Stimulated activated naive B cell treated with anti-CD40 and anti-IgM and Interleukin-4, amounts not matched to agents 10 μg/mL and 1 μg/mL and 100 μg/mL, for 72 hours (primary cell): ENCODE measurements around the gene PARP3.
"Not testable (repeated sequence)": the region's sequence is repeated elsewhere in the genome, so short reads cannot be mapped to it uniquely, and the experiment has no call there.

Experiments used
- ATAC-seq, 2 donors: fragments of 150-1000 bp; cut with Tn5 transposase; replicated peaks; 2 replicates each; pipeline ENCODE4 v1.10.0; 2021; ENCODE audit warnings: moderate library complexity in 1 of 2
- DNase-seq: peaks from one replicate; pipeline ENCODE4 v3.0.0; 2021
- H3K27ac Mint-ChIP-seq: one replicate; pipeline ENCODE4 v1.8.0; 2022; ENCODE audit warnings: mild to moderate bottlenecking, mixed read lengths
- H3K27me3 Mint-ChIP-seq, 2 donors: one replicate each; pipeline ENCODE4 v1.8.0; 2022; ENCODE audit warnings: mixed read lengths in 2 of 2
- H3K36me3 Mint-ChIP-seq, 2 donors: one replicate each; pipeline ENCODE4 v1.8.0; 2022; ENCODE audit warnings: mixed read lengths in 2 of 2, mild to moderate bottlenecking in 1 of 2
- H3K4me1 Mint-ChIP-seq, 2 donors: one replicate each; pipeline ENCODE4 v1.8.0; 2022; ENCODE audit warnings: mixed read lengths in 2 of 2, mild to moderate bottlenecking in 1 of 2
- H3K4me3 Mint-ChIP-seq, 2 donors: one replicate each; pipeline ENCODE4 v1.8.0; 2022; ENCODE audit warnings: mild to moderate bottlenecking in 2 of 2, mixed read lengths in 2 of 2, moderate library complexity in 1 of 2
- H3K9me3 Mint-ChIP-seq, 2 donors: one replicate each; pipeline ENCODE4 v1.8.0; 2022; ENCODE audit warnings: mixed read lengths in 2 of 2, mild to moderate bottlenecking in 1 of 2

PARP3 gene

DNA sequence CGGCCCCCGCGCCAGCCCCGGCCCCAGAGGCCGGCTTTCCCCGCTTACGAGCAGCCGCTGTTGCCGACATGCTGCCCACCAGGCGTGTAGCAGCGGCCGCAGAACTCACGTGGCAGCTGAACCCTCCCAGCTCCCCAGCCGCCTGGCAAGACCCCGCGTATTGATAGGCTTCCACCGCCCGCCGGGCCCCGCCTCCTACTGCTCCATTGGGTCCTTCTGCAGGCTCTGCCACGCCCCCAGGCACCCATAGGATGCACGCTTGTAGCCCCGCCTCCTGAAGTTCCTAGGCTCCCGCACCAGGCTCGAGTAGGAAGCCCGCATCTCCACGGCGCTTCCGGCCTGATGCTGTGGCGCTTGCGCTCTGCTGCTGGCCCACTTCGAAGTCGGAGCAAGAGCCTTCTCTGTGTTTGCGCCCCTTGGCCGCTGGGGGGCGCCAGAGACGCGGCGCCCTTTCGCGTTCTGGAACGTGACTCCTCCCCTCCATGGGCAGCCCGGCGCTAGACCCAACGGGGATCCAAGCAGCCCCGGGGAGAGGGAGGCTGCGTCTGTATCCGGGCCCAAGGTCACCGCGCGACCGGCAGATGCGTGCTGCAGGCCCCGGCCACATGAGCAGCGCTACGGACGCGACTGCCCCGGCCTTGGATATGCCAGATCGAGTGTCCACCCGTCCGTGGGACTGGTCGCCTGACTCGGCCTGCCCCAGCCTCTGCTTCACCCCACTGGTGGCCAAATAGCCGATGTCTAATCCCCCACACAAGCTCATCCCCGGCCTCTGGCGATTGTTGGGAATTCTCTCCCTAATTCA, at the start of gene PARP3, which contains the start of gene RRP9:
PARP3 (plus strand) TSS at position 566 of the 805 bp plus-strand sequence. CDS start 993 bp downstream, outside the sequence.
RRP9 (minus strand) TSS at position 107 of the 805 bp plus-strand sequence; CDS start at position 70, 37 bp downstream.
- H3K9me3 Mint-ChIP-seq, result no peaks in the 10 kb centered on the region
- no peaks in the 10 kb centered on the region for H3K27me3 Mint-ChIP-seq
- ATAC-seq (peak; percentile 88 to 90), DNase-seq (peak; percentile 100)
- peaks cover 40 to 63% of the 10 kb centered on the region in 2 donors for H3K36me3 Mint-ChIP-seq
- peak within 1 kb of the TSS; percentile 92 for H3K27ac Mint-ChIP-seq
- peaks cover 32 to 63% of the 10 kb centered on the region in 2 donors for H3K4me1 Mint-ChIP-seq
- peak within 1 kb of the TSS; percentile 76 to 81 for H3K4me3 Mint-ChIP-seq

DNA sequence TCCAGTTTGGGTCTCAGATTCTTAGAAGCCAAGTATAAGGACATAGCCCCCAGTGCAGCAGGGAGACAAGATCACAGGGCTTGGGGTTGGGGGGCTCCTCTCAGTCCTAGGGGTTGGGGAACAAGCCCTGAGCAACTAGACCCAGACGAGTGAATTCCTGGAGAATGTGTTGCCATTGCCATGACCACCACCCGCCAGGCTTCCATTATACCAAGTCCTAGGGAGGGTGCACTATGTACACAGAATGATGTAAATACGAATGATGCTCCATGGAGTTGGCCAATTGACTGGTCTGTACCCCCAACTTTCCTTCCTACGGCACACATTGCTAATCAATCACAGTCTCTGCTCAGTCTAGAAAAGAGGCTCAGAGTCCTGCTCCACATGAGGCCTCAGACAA, 47.8 kb upstream of the PARP3 start:
- Mint-ChIP-seq H3K9me3 (no peaks in the 10 kb centered on the region), H3K4me1 (no peaks in the 10 kb centered on the region), H3K36me3 (no peaks in the 10 kb centered on the region), H3K27ac (no peak overlapping the region), H3K4me3 (no peak overlapping the region), H3K27me3 (peaks cover 46 to 52% of the 10 kb centered on the region in 2 donors)
- DNase-seq (no peak), ATAC-seq (no peak)

DNA sequence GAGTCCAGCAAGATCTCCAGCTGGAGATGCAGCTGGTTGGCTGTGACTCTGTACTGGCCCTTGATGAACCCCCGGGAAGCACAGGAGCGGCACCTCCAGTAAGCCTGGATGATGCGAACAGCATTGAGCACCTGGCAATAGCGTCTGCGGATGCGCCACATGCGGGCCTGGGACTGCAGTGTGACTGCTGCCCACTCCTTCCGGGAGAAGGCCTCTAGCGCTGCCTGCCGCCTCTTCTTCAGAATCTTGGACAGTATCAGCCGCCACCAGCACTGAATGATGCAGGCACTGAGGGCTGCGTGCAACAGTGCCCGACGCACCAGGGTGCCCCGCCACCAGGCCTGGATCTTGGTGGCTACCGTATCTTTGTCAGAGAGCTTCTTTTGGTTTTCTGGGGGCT, 47.2 kb upstream of the PARP3 start:
- no peak overlapping the region for H3K4me3 Mint-ChIP-seq
- H3K4me1 Mint-ChIP-seq, result no peaks in the 10 kb centered on the region
- no peak for DNase-seq
- peaks cover 45 to 49% of the 10 kb centered on the region in 2 donors for H3K27me3 Mint-ChIP-seq
- no peak for ATAC-seq
- H3K36me3 Mint-ChIP-seq, result no peaks in the 10 kb centered on the region
- H3K27ac Mint-ChIP-seq, result no peak overlapping the region
- no peaks in the 10 kb centered on the region for H3K9me3 Mint-ChIP-seq

DNA sequence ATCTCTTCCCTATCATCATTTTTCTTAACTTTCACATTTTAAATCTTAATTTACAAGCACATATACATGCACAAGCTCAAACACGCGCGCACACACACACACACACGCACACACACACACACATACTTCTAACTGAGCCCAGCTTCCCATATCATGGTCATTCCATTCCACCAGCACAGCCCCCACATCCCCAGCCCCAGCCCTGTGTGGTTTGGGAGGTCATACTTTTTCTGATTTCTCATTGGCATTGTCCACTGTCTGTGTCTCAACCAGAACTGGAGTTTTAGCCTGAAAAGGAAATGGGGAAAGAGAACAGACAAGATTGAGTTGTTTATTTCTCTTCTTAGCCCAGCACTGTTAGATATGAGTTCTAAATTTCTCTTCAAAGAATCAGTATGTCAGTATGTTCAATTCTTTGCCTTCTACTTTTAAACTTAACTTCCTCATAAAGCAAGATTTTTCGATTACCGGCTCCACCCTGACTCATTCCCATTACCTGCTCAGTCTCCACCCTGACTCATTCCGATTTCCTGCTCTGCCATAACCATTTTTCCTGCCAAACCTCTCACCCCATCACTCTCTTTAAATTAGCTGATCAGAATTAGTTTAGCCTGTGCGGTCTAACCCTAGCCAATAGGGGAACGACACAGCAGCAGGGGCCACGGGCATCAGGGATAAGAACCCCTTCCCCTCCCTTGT, 45.4 kb upstream of the PARP3 start:
- ATAC-seq (no peak), DNase-seq (no peak)
- Mint-ChIP-seq H3K27ac (no peak overlapping the region), H3K9me3 (no peaks in the 10 kb centered on the region), H3K27me3 (peaks cover 37 to 43% of the 10 kb centered on the region in 2 donors), H3K36me3 (no peaks in the 10 kb centered on the region), H3K4me1 (no peaks in the 10 kb centered on the region), H3K4me3 (no peak overlapping the region)

DNA sequence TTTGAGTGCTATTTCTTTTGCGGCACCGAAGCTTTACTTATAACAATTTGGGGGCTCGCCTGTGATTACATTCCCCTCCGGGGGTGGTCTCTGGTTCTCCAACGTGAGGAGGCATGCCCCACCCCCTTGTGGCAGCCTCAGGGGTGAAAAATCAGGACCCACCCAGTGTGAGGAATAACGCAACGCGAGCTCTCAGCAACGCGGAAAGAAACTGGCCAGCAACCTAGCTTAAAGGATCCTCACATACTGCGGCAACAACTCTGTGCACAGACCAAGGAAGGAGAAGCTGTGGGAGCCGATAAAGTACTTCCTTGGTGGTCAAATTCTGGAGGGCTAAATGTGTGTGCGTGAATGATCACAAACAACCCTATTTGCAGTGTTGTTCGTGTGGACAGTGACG, 44.8 kb upstream of the PARP3 start:
- Mint-ChIP-seq H3K4me1 (no peaks in the 10 kb centered on the region), H3K9me3 (no peaks in the 10 kb centered on the region), H3K27ac (no peak overlapping the region), H3K4me3 (no peak overlapping the region), H3K36me3 (no peaks in the 10 kb centered on the region), H3K27me3 (peaks cover 33 to 40% of the 10 kb centered on the region in 2 donors)
- ATAC-seq (no peak), DNase-seq (no peak)

DNA sequence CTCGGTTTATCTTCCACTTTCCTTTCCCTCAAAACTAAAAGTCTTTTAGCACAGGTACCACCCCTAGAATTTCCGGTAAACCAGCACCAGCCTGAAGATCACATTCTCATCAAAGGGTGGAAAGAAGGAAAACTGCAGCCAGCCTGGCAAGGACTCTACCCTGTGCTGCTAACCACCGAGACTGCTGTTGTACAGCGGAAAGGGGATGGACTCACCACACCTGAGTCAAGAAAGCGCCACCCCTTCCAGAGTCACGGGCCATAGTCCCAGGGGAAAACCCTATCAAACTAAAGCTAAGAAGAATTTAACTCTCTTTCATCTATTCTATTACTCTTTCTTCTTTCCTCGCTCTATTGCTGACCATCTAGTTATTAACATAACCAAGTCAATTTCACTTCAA, 42.1 kb upstream of the PARP3 start:
- H3K4me3 Mint-ChIP-seq, ATAC-seq, H3K36me3 Mint-ChIP-seq, DNase-seq, H3K27ac Mint-ChIP-seq, H3K9me3 Mint-ChIP-seq, H3K4me1 Mint-ChIP-seq: not testable (repeated sequence)
- H3K27me3 Mint-ChIP-seq, result peaks cover 37 to 47% of the 10 kb centered on the region in 2 donors

DNA sequence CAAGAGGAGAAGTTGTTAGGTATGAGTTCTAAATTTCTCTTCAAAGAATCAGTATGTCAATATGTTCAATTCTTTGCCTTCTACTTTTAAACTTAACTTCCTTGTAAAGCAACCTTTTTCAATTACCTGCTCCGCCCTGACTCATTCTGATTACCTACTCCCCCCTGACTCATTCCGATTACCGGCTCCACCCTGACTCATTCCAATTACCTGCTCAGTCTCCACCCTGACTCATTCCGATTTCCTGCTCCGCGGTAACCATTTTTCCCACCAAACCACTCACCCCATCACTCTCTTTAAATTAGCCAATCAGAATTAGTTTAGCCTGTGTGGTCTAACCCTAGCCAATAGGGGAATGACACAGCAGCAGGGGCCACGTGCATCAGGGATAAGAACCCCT, 39.8 kb upstream of the PARP3 start:
- not testable (repeated sequence) for DNase-seq, H3K9me3 Mint-ChIP-seq, ATAC-seq, H3K4me3 Mint-ChIP-seq, H3K27ac Mint-ChIP-seq, H3K36me3 Mint-ChIP-seq, H3K4me1 Mint-ChIP-seq
- peaks cover 36 to 47% of the 10 kb centered on the region in 2 donors for H3K27me3 Mint-ChIP-seq

DNA sequence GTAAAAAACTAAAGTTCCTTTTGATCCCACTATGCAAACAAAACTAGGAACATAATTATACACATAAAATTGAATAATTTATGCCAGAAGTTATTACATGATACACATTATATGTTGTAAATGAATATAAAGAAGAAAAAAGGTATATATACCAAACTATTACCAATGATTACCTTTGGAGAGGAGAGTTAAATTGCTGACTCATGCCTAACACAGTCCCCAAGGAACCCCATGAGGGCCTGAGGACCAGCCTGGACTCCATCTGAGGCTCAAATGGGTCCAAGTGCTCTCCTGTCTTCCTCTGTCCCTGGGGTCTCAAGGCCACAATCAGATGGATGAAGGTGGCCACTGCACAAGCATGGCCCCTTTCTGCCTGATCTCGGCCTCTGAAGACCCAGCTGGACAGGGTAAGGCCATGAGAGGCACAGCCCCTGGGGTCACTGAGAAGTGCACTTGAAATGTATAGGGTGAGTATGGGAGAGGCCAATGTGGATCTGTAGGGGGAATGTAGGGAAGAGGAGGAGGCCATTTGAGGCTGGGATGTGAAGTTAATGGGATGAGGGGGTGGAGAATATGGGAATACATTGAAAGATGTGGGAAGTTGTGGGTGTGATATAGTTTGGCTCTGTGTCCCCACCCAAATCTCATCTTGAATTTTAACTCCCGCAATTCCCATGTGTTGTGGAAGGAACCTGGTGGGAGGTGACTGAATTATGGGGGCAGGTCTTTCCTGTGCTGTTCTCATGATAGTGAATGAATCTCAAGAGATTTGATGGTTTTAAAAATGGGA, 37.9 kb upstream of the PARP3 start:
- Mint-ChIP-seq H3K4me3 (no peak overlapping the region), H3K27me3 (peaks cover 44 to 58% of the 10 kb centered on the region in 2 donors), H3K9me3 (peaks cover 17 to 19% of the 10 kb centered on the region in 2 donors), H3K4me1 (no peaks in the 10 kb centered on the region), H3K27ac (no peak overlapping the region), H3K36me3 (peaks cover 8 to 10% of the 10 kb centered on the region in 2 donors)
- no peak for ATAC-seq
- DNase-seq, result no peak

DNA sequence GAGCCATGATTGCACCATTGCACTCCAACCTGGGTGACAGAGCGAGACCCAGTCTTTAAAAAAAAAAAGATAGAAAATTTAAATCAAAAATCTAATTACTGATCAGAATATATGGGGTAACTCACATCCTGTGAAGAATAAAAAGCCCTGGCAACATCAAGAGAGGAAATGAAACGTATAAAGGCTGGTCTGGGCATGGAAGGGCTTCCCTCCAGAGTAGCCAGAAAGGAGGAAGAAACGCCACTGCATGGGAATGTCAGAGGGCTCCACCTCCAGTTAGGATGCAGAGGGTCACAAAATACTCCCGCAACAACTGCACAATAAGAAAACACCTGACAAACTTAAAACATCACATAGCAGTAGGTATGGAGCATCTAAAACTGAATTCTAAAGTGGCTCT, 34.1 kb upstream of the PARP3 start:
- H3K4me3 Mint-ChIP-seq, result no peak overlapping the region
- peaks cover 18 to 21% of the 10 kb centered on the region in 2 donors for H3K9me3 Mint-ChIP-seq
- peaks cover 32 to 49% of the 10 kb centered on the region in 2 donors for H3K27me3 Mint-ChIP-seq
- H3K27ac Mint-ChIP-seq, result no peak overlapping the region
- DNase-seq (no peak), ATAC-seq (no peak)
- peaks cover 9 to 10% of the 10 kb centered on the region in 2 donors for H3K36me3 Mint-ChIP-seq
- no peaks in the 10 kb centered on the region for H3K4me1 Mint-ChIP-seq

DNA sequence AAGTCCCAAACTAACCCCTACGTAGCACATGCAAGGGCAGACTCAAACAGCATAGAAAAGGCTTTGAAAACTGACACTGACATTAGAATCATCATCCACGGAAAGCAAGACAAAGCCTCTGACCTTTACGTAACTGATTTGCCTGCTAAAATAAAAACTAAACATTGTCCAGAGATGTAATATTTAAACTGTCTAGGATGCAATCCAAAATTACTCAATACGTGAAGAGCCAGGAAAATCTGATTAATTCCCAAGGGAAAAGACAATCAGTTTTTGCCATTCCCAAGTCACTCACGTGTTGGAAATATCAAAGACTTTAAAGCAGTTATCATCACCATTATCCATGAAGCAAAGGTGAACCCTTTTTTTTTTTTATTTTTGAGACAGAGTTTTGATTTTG, 25.7 kb upstream of the PARP3 start:
- Mint-ChIP-seq H3K9me3 (no peaks in the 10 kb centered on the region), H3K27ac (no peak overlapping the region), H3K36me3 (no peaks in the 10 kb centered on the region), H3K4me3 (no peak overlapping the region), H3K27me3 (peaks cover 9 to 10% of the 10 kb centered on the region in 2 donors), H3K4me1 (no peaks in the 10 kb centered on the region)
- ATAC-seq (no peak), DNase-seq (no peak)

DNA sequence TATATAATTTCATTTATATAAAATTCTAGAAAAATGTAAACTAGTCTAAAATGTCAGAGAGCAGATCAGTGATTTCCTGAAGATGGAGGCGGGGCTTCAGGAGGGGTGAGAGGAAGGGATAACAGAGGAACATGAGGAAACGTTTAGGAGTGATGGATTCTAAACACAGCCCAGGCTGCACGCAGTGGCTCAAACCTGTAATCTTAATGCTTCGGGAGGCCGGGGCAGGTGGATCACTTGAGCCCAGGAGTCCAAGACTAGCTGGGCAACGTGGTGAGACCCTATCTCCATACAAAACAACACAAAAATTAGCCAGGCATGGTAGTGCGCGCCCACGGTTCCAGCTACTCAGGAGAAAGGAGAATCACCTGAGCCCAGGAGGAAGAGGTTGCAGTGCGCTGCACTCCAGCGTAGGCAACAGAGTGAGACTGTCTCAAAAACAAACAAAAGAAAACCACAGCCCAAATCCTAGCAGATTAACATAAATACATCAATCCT, 21.0 kb upstream of the PARP3 start:
- Mint-ChIP-seq H3K4me1 (no peaks in the 10 kb centered on the region), H3K36me3 (no peaks in the 10 kb centered on the region), H3K27ac (no peak overlapping the region), H3K27me3 (peaks cover 15 to 17% of the 10 kb centered on the region in 2 donors), H3K9me3 (no peaks in the 10 kb centered on the region), H3K4me3 (no peak overlapping the region)
- ATAC-seq, result no peak
- no peak for DNase-seq

DNA sequence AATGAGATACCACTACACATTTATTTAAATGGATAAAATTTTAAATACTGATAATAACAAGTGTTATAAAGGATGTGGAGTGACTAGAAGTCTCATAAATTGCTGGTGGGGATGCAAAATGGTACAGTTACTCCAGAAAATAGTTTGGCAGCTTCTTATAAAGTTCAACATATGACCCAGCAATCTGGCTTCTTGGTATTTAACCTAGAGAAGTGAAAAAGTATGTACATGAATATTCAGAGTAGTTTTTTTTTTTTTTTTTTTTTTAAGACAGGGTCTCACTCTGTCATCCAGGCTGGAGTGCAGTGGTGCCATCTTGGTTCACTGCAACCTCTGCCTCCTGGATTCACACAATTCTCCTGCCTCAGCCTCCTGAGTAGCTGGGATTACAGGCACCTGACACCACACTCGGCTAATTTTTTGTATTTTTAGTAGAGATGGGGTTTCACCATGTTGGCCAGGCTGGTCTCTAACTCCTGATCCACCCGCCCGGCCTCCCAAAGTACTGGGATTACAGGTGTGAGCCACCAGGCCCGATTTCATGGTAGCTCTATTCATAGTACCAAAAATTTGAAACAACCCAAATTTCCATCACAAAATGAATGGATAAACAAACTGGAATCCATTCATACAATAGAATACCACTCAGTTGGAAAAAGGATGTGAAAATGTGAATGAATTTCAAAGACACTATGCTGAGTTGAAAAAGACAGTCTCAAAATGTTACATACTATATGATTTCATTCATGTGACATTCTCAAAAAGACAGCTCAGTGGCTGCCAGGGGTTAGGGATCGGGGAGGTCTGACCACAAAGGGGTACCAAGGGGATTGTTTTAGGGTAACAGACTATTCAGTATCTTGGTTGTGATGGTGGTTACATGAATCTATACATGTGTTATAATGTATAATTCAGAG, 14.8 kb upstream of the PARP3 start:
- H3K36me3 Mint-ChIP-seq, result peaks cover 20 to 30% of the 10 kb centered on the region in 2 donors
- H3K9me3 Mint-ChIP-seq, result no peaks in the 10 kb centered on the region
- H3K4me3 Mint-ChIP-seq, result no peak overlapping the region
- H3K27me3 Mint-ChIP-seq, result peaks cover 3% of the 10 kb centered on the region in 2 donors
- peaks cover 6 to 10% of the 10 kb centered on the region in 2 donors for H3K4me1 Mint-ChIP-seq
- no peak overlapping the region for H3K27ac Mint-ChIP-seq
- DNase-seq (no peak), ATAC-seq (peak; percentile 63 to 69)

DNA sequence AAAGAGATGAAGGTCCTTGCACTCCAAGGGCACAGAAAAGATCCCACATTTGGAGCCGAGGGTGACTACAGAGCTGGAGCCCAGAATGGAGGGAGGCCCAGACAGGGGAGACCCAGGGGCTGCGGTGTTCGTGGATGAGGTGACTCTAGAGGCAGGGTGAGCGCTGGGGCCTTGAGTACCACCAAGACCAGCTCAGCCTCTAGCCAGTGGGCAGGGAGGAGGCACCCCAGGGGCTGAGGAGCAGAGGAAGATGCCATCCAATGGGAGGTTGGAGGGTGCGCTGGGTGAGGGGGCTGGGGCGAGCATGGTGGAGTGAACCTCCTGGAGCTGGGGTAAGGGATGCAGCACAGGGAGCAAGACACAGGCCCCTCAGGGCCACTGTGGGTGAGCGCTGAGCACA, 13.7 kb upstream of the PARP3 start:
- Mint-ChIP-seq H3K27me3 (no peaks in the 10 kb centered on the region), H3K36me3 (peaks cover 31 to 39% of the 10 kb centered on the region in 2 donors), H3K4me1 (peaks cover 9 to 21% of the 10 kb centered on the region in 2 donors), H3K4me3 (no peak overlapping the region), H3K9me3 (no peaks in the 10 kb centered on the region), H3K27ac (no peak overlapping the region)
- DNase-seq (no peak), ATAC-seq (no peak)
